ENCODE measurements around the gene COX6A2. TPM values are rescaled to one million over a fixed set of nuclear protein-coding genes. Genes with fewer than 3 reads are reported as not detected.

Gene COX6A2
- polyA plus RNA-seq, 1 of the 3 experiments (the other 2 are of a cell fraction): not detected

GRCh38 chr16:31413381-31413780, 14.8 kb downstream of the COX6A2 start (continued):
- TF ChIP-seq RCOR1 (IDR thresholded peaks at IDR 0.05; ENCODE audit: low read length): no peak

GRCh38 chr16:31412750-31413149, 15.4 kb downstream of the COX6A2 start:
- Histone ChIP-seq H3K4me2 (no peak overlapping the region), H3F3A (replicated peaks; ENCODE audit: insufficient read depth) (no peaks in the 10 kb centered on the region), H3K9me3 (no peaks in the 10 kb centered on the region), H2AFZ (ENCODE audit: low read depth) (no peak overlapping the region), H3K4me3 (ENCODE audit: low read depth in 2 of 2, low read length in 1 of 2) (no peak overlapping the region), H3K27me3 (ENCODE audit: insufficient read depth) (peaks cover 54% of the 10 kb centered on the region; the same call in 1 of the 2 replicates), H4K20me1 (ENCODE audit: insufficient read depth) (no peaks in the 10 kb centered on the region), H3K36me3 (replicated peaks in 1 of 2; ENCODE audit: control insufficient read depth in 1 of 2, insufficient read depth in 2 of 2, low read length in 1 of 2) (no peaks in the 10 kb centered on the region), H3K27ac (ENCODE audit: low read depth in 2 of 2, low read length in 1 of 2) (no peak overlapping the region), H3K4me1 (ENCODE audit: control insufficient read depth in 1 of 2, insufficient read depth in 2 of 2, low read depth in 1 of 2, low read length in 1 of 2) (no peaks in the 10 kb centered on the region), H3K9me2 (no peaks in the 10 kb centered on the region), H3K79me2 (ENCODE audit: insufficient read depth) (no peaks in the 10 kb centered on the region), H3K9ac (no peak overlapping the region)
- ChIA-PET CTCF (no interaction called here), POLR2A (no interaction called here)
- no peak for TF ChIP-seq CTCF (IDR thresholded peaks at IDR 0.05)
- WGBS (ENCODE audit: low lambda C conversion rate): 28% methylated on average over 7 of the region's 10 CpGs
- DNase-seq: no peak

- H3K4me3 ChIP-seq (ENCODE audit: low read depth in 2 of 2, low read length in 1 of 2): no peak overlapping the region
- no peaks in the 10 kb centered on the region for H4K20me1 ChIP-seq (ENCODE audit: insufficient read depth)
- TF ChIP-seq FOXJ3 (CRISPR knock-in tag; IDR thresholded peaks at IDR 0.05): no peak
- TF ChIP-seq EP300 (IDR thresholded peaks at IDR 0.05; ENCODE audit: borderline replicate concordance in 1 of 2, low read depth in 1 of 2, low read length in 1 of 2): no peak
- TF ChIP-seq PBX3 (IDR thresholded peaks at IDR 0.05): no peak
- TF ChIP-seq POLR2AphosphoS5 (IDR thresholded peaks at IDR 0.05; ENCODE audit: low read depth, low read length): no peak
- no peak for TF ChIP-seq TCF12 (IDR thresholded peaks at IDR 0.05)
Measured at GRCh38 chr16:31411024-31411844, 16.9 kb downstream of the COX6A2 start.

More at GRCh38 chr16:31411024-31411844, 16.9 kb downstream of the COX6A2 start:
- DNase-seq: no peak
- Histone ChIP-seq H3K79me2 (ENCODE audit: insufficient read depth) (no peaks in the 10 kb centered on the region), H3K27ac (ENCODE audit: low read depth in 2 of 2, low read length in 1 of 2) (no peak overlapping the region), H3K27me3 (ENCODE audit: insufficient read depth) (peaks cover 50% of the 10 kb centered on the region; the same call in 1 of the 2 replicates), H3K9ac (no peak overlapping the region), H3K4me2 (no peak overlapping the region), H3K9me2 (no peaks in the 10 kb centered on the region), H3K36me3 (replicated peaks in 1 of 2; ENCODE audit: control insufficient read depth in 1 of 2, insufficient read depth in 2 of 2, low read length in 1 of 2) (no peaks in the 10 kb centered on the region), H2AFZ (ENCODE audit: low read depth) (no peak overlapping the region), H3F3A (replicated peaks; ENCODE audit: insufficient read depth) (no peaks in the 10 kb centered on the region), H3K9me3 (no peaks in the 10 kb centered on the region), H3K4me1 (ENCODE audit: control insufficient read depth in 1 of 2, insufficient read depth in 2 of 2, low read depth in 1 of 2, low read length in 1 of 2) (no peaks in the 10 kb centered on the region)
- 31% methylated on average over 17 of the region's 22 CpGs for WGBS (ENCODE audit: low lambda C conversion rate)
- CTCF ChIA-PET: no interaction called here
- POLR2A ChIA-PET: no interaction called here
